NOMO-1 treated with DMSO at 0.1 percent for 48 hours (cell line): ENCODE data around the gene SFT2D3.
A peak's percentile ranks its signal among the peaks of the same experiment; 100 is the strongest.

Experiments
- DNase-seq: peaks from one replicate; lab custom pipeline; 2025; ENCODE audit not compliant: unreplicated experiment; lab: John Stamatoyannopoulos, UW

Gene SFT2D3, protein sequence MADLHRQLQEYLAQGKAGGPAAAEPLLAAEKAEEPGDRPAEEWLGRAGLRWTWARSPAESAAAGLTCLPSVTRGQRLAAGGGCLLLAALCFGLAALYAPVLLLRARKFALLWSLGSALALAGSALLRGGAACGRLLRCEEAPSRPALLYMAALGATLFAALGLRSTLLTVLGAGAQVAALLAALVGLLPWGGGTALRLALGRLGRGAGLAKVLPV

DNA sequence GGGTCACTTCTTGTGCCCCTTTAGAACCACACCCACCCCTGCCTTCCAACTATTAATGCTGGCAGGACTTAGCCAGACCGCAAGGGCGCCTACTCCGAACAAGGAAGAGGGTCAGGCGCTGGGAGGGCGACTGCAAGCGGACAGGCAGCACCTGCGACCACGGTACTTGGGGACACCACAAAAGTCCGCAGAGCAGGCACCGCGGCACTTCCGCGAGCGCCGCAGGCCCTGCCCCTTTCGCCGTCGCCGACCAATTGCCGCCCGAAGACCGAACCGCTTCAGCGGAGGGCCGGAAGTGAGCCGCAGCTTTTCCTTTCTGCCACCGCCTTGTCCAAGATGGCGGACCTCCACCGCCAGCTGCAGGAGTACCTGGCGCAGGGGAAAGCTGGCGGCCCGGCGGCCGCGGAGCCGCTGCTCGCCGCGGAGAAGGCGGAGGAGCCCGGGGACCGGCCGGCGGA, at the start of gene SFT2D3:
Gene SFT2D3, plus strand, starts transcription at position 305 of the 458 bp plus-strand sequence. Its CDS starts 32 bp downstream, at position 337.
- DNase-seq, result peak; percentile 91

DNA sequence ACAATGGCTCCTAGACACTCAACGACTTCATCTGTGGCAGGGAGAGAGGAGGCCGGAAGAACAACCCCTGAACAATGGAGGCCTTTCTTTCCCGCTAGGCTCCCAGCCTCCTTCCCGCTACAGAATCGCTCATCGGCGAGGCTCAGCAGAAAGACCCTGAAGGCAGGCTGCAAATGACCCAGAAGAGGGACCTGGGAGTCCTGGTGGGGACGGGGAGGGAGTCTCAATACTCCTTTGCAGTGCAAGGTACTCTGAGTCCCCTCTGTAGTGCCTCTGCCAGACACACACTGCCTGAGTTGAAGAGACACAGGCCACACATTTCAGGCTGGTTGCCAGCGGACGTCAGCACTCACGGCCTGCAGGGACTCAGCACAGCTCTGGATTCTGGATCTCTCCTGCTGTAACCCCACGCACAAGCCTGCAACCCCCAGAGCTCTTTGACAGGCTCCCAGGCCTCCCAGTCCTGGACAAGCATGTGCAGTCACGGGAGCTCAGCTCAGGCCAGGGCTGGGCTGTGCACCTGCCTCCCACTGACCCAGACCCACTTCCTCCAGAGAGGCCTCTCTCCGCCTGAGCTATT, 49.2 kb upstream of the SFT2D3 start:
- no peak for DNase-seq

DNA sequence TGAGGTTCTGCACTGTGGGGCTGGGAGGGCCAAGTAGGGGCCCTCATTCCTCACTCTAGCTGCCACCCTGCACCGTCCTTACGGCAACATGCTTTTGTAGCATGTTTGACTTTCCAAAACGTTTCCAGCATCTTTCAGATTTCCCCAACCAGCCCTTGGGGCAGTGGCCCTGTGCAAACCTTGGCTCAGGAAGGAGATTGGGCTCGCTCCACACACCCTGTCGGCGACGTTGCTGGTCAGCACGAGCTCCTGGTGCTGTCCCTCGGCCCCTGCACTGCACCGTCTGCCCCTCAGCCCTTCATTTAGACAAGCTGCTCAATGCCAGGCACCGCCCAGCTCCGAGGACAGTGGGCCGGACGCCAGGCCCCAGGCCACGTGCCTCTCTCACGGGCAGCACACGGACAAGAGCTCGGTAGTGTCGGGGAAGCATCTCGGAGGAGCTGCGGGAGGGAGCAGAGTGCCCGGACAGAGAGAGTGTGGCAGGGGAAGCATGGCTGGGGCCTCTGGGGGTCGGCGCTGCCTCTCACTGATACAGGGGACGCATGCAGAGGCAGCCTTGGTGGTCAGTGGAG, 48.4 kb upstream of the SFT2D3 start:
- no peak for DNase-seq

DNA sequence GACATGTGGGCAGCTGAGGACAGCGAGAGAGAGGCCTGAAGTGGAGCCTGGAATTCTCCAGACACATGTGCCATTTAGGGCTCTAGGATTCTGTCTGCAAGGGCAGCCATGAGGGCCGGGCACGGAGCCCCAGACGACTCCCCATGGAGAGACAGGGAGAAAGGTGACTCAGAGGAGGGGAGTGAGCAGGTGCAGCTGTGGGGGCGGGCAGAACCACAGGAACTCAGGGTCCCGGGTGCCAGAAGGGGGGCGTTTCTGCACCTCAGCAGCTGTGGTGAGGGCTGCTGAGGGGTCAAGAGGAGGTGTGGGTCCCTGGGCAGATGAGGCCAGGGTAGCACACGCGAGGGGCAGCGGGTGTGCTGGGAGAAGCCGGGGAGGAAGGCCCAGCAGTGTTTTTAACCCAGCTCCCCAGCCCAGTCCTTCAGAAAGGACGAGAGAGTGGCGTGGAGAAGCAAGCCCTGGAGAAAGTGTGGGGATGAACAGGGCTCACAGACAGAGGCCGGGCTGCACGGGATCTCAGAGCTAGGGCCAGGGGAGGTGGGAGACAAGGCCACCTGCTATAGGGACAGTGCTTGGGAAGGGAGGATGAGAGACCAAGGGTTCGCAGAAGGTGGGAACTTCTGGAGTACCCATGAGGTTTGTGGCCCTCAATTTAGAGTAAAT, 47.7 kb upstream of the SFT2D3 start:
- DNase-seq, result no peak

DNA sequence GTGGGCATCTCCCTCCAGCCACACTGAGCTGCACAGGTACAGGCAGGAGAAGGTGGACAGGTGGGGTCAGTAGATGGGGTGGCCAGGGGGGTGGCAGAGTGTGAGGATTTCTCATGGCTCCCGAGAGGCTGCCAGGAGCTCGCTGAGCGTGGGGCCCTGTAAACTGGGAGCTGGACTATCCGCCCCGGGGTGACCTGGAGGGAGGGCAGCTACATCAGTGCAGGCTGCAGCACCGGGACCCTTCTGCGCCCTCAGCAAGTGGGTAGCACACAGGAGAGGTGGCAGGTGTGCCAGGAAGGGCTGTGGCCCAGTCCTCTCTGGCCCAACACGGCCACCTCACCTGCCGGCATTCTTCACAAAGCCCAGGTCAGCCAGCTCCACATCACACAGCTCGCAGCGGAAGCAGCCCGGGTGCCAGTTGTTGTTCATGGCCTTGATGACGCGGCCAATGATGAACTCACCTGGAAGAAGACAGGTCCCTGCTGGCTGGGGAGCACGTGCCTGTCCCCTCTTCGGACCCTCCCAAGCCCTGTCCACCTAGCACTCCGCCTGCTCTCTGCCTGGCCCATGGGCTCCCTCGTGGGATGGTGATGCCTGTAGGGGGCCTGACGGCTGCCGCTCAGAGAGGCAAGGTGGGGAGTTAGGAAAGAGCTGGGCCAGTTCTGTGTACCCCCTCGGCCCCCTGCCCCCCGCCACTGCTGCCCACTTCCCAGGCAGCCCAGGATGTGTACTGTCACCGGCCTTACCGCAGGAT, 47.0 kb upstream of the SFT2D3 start:
- DNase-seq, result no peak

DNA sequence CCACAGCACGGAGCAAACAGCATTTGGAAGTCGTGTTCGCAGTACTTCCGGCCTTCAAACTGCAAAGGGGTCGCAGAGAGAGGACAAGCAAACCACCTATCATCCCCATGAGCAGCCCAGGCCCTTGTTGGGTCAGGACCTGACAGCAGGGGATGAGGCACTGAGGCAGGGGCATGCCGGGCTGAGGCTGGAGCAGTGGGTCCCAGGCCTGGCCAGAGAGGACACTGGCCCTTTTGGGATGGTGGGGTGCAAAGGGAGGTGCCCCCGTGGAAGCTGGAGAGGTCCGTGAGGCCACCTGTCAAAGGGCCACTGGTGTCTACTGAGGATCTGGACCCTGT, 46.5 kb upstream of the SFT2D3 start:
- no peak for DNase-seq

DNA sequence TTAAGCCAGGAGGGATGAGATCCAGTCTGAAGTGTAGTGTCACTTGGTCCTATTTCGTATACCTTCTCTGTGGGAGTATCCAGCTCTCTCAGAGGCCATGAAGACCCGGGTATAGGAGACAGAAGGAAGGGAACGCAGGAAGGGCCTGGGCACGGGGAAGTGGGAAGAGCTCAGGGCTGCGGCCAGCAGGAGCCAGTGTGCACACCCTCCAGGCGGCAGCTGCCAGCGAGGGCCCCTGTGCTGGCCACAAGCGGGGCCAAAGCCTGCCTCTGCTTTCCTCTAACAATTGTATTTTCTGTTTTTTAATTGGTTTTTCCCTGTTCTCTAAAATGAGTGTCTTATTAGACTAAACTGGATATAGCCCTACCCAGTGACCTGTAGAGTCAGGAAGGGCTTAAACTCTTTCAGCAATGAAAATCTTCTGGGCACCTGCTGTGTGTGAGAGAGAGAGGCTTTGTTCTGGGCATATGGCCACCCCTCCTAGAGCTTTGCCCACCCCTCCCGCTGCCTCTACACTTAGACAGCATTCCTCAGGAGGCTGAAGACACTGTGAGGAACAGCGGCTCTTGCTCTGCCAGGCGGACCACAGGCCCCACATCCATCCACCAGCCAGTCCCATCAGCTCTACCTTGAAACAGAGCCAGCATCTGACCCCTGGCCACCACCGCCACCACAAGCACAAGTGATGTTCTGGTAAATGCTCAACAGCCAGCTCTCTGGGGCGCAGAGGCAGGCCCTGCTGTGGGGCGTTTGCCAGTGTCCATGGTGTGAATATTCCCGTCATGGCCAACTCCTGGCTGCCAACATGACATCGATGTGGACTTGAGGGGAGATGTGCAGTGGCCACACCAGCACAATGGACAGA, 45.9 kb upstream of the SFT2D3 start:
- no peak for DNase-seq

DNA sequence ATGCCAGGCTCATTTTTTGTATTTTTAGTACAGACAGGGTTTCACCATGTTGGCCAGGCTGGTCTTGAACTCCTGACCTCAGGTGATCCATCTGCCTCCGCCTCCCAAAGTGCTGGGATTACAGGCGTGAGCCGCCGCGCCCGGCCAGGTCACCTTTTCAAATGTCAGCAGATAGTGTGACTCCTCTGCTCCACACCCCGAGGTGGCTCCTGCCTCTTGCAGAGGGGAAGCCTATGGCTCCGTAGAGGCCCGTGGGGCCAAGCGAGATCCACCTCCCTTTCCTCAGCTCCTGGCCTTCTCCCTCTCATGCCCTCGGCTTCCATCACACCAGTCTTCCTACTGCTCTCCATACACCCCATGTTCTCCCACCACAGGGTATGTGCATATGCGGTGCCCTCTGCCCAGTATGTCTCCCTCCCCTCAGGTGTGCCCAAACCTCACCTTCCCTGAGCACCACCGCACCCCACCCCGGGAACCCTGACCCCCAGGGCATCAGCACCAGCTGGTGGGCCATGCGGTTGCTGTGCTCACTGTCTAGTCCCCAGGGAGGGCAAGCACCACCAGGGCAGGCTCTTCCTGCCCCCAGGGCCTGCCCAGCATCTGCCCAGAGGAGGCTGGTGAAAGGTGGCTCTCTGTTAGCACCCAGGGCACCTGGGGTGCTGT, 44.6 kb upstream of the SFT2D3 start:
- DNase-seq, result no peak

DNA sequence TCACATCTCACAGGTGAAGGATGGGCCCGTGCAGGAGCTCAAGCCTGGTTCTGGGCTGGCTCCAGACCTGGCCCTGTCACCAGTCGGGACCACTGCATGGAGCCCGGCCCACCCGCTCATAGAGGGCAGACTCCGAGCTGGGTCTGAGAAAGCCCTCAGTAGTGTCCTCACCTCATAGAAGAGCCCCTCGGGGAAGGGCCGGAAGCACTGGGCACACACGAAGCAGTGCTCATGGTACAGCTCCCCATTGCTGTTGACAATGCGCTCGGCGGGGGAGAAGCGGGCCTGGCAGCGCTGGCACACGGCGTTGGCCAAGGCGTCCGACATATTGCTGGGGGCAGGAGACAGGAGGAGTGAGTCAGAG, 44.1 kb upstream of the SFT2D3 start:
- no peak for DNase-seq

DNA sequence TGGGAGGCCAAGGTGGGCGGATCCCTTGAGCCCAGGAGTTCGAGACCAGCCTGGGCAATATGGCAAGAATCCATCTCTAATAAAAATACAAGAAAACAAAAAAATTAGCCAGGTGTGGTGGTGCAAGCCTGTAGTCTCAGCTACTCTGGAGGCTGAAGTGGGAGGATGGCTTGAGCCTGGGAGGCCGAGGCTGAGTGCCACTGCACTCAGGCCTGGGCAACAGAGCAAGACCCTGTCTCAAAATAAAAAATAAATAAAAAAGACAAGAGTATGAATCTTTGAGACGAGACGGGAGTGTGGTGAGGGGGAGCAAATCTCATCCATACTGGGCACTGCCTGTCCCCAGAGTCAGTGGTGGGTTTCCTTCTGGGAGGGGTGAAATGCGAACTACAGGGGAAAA, 43.2 kb upstream of the SFT2D3 start:
- no peak for DNase-seq

DNA sequence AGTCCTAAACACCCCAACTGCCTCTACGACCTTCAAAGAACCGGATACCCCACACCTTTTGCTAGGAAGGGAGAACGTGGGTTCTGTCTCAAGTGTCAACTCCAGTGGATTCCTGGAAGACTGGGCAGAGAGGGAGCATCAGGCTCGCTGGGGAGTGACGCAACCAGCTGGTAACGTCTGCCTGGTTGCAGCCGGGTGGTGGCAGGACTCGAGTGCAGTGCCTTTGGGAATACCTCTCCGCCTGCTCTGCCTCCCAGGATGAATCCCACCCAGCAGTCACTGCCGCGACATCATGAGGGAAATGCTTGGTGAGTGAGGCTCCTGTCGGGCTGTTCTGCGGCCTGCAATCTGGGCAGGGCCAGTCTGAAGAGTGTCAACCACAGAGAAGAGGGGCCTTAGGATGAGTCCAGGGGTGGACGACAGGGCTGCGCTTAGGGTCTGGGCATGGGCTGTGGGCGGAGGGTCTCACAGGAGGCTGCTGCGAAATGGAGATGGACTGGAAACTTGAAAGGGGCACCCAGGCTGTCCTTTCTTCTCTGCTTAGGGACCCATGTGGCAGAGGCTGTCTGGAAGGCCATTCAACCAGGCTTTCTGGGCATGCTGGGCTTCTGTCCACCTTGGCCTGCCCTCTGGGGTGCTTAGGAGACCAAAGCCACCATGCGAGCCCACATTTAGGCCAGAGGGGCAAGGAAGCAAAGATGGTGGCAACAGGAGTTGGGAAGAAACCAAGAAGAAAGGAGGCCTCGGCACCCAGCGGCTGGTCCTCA, 42.5 kb upstream of the SFT2D3 start:
- DNase-seq, result no peak

DNA sequence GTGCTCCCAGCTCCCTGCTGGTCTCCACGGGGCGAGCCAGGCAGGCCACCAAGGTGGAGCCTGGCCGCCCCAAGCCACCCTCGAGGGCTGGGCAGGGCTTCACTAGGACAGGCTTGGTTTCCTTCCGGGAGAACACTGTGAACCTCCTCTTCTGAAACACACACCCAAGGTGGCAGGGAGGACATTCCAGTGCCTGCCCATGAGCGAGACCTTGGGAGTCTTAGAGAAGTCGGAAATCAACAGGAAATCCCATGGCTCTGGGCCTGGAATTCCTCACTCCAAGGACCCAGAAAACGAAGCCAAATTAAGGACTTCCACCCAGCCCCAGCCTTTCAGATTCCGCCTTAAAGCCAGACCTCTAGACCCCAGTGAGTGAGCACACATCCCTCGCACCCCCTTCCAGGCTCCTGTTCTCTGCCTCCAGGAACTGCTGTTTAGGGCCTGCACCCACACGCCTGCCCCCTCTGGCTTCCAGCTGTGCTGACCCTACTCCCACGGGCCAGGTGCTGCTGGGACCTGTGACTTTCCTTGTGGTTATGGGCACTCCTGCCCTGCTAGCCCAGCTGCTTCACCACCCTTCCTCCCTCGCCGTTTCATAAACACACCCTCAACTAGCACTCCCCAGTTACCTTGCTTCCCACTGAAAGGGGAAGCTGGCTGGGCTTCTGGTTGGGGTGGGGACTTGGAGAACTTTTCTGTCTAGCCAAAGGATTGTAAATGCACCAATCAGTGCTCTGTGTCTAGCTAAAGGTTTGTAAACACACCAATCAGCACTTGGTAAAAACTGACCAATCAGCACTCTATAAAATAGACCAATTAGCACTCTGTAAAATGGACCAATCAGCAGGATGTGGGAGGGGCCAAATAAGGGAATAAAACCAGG, 41.6 kb upstream of the SFT2D3 start:
- peak; percentile 32 for DNase-seq

DNA sequence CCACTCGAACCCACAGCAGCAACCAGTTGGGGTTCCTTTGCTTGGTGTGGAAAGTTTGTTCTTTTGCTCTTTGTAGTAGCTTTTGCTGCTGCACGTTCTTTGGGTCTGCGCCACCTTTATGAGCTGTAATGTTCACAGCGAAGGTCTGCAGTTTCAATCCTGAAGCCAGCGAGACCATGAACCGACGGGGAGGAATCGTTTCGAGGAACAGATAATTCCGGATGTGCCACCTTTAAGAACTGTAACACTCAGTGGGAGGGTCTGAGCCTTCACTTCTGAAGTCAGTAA, 41.1 kb upstream of the SFT2D3 start:
- no peak for DNase-seq

DNA sequence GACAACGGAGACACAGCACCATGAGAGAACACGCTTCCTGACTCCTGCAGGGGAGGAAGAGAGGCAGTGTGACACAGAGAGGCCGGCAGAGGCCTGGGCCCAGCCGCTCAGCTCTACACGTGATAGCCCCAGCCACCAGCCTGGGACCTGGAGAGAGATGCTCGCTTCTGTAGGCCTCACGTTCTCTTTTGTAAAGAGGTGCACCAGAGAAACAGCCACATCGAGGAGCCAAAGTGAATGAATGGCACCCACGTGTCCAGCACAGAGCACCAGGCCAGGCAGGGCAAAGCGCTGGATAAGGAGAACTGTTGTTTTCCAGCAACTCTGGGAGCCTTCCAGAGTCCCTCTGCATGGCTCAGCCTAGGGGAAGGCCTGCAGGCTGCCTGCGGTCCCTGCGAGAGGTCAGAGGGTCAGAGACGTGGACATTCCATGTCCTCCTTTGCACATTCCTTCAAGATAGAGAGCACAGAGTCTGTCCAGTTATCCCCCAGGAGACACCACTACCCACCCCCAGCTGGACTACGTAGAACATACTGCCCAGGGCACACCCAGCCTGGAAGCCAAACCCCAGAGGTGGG, 40.1 kb upstream of the SFT2D3 start:
- DNase-seq, result no peak

DNA sequence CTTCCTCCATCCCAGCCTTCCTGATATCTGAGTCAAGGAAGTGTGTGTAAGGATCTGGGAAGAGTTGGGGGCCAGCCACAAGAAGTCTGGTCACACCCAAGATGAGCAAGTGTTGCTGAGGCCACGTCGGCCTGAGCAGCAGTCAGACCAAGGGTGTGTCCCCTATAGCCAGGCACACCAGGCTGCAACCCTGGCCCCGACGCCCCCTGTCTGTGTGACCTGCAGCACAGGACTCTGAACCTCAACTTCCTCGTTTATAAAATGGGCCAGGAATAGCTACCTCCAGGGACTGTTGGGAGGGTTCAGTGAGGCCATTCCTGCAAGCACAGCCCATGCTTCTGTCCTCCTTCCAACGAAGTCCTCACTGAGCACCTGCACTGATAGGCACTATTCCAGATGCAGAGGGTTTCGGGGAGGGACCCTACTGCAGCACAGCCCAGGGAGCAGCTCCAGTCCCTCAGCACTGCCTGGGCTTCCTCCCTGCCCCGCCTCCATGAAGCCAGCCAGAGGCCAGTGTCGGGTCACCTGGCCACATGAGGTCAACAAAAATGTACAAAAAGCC, 39.3 kb upstream of the SFT2D3 start:
- no peak for DNase-seq

DNA sequence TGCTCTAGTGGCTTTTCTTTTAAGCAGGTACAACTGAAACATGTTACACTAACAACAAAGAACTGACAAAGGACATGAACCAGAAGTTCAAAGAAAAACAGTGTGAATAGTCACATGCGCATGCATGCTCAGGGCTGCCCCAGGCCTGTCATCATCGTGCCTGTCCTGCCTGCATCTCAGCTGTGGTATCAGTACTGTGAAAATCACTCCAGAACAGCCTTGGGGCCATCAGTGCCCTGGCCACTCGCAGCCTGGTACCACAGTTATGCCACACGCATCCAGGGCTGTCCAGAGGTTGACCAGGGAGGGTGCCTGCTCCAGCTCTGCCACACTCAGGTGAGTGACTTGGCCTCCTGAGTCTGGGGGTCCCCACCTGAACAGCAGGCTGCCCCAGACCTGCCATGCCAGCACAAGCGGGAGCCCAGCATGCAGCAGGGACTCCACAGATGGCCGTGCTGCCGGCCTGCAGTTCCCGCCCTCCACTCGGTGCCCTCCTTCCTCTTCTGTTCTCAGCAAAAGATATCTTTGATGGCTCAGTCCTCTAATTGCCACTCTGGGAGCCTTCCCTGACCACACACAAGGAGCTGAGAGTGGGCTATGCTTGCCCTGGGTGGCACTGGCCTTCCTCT, 38.2 kb upstream of the SFT2D3 start:
- no peak for DNase-seq

DNA sequence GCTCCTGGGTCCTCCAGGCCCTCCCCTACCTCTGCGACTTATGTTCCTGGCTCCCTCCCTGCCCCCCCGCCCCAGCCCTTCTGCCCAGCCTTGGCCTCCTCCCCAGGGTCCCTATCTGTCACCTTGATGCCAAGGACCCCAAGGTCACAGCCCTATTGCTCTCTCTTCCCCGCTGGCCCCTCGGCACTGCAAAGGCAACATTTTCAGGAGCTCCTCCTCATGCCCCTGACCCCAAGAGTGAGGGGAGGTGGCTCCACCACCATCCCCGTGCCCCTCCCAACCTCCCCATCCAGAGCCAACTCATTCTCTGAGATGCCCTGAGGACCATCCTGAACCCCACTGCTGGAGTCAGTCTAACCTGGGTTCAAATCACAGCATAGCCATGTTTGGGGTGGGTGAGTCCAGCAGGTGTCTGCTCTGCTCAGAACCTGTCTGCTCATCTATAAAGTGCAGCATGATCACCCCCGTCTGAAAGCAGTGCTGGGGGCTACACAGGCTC, 37.7 kb upstream of the SFT2D3 start:
- DNase-seq, result no peak
